ENCODE measurements around the gene IRAG1.

Gene IRAG1

DNA sequence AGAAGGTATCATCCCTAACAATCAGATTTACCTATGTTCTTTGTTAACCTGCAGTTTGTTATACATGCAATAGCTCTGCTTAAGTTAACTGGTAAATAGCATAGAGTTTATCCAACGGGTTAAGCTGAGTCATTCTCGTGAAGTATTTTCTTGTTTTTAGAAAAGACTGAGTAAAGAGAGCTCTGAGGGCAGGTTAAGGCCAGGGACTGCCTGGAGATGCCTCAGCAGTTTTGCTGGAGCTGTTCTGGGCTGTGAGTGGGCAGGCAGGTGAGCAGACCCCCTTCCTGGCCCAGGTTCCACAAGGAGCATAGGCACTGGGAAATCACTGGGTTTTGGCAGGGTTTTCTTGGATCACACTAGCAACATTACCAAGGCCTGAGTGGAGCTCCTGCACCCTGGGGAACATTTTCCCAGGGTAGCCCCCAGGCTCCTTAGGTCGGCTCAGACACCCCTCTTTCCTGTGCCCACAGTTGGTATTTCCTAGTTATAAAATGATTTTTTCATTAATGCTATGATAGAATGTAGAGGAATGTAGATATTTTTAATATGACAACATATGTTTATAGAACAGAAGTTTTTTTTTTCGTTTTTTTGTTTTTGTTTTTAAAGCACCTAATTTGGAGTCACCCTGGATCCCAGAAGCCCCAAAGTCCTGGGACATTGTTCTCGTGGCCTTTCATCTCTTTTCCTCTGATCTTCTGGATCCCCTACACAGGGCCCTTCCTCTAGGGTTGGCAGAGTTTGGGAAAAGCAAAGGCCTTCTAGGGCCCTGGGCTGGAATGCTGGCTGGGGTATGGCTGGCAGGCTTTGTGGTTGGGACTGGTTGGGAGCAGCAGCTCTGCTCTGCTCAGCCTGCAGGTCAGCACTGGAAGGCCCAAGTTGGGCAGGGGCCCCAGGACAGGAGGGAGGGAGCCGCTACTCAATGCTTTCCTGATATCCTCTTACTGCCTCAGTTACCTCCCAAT, 26.7 kb downstream of the IRAG1 start:
- no peak for FAIRE-seq

DNA sequence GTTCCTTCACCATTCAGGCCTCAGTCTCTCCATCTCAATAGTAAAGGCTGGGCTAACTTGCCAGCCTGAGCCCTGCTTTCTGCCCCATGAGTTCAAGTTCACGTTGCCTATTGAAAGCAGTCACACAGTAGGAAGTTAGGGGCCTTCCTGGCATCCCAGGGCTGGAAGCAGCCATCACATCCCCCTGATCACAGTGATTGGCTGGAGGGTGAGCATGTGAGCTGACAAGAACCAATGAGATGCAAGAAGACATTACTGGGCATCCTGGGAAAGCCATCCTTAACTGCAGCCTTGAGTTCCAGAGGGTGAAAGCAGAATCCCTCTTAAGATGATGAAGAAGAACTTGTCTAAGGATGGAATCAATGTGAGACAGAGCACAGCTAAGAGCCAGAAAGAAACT, 29.1 kb downstream of the IRAG1 start:
- no peak for FAIRE-seq

DNA sequence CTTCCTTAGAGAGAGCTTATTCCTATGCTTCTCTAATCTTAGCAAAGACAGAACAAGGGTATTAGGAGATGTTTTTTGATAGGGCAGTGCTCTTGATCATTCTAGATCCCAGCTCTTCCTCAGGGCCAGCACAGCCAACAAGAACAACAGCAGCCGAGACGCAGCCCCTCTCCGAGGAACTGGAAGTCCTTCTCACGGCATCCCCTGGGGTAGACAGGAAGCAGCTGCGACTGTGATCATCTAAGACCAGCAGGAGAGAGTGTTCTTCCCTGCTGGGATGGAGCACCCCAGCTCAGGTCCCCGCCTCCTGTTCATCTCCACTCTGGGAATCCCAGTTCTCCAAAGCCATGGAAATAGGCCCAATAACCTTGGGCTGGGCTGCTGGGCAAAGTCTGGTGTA, 29.6 kb downstream of the IRAG1 start:
- FAIRE-seq, result no peak

DNA sequence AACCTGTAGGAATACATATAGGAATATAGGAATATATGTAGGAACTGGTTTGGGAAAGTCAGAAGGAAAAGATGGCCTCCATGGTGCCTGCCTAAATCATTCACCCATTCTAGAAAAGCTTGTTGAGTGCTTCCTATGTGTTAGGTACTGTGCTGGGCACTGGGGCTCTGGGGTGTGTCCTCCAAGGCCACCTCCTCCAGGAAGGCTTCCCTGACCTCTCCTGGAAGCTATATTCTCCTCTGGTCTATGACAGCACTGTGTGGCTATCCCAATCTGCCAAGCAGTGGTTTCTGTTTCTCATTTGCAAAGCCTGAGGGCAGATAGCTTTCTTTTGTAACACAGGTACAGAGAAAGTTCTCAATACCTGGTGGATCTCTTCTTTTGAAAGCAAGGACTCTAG, 30.2 kb downstream of the IRAG1 start:
- FAIRE-seq, result no peak

DNA sequence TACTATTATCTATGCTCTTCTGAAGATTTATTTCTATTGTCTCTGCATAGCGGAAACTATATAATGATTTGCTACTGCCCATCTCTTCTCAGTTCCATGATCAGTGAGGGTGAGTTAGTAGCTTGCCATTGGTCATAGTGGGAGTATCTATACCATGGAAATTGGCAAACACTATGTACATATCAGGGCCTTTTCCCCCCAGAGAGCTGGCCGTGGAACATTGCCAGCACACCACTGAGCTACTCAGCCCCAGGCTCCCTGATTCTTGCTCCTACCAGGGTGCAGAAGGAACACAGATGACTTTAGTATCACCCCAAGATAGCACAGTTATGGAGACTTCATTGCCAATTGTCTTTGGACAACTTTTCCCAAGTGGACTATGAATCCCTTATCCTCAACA, 33.2 kb downstream of the IRAG1 start:
- FAIRE-seq, result no peak

DNA sequence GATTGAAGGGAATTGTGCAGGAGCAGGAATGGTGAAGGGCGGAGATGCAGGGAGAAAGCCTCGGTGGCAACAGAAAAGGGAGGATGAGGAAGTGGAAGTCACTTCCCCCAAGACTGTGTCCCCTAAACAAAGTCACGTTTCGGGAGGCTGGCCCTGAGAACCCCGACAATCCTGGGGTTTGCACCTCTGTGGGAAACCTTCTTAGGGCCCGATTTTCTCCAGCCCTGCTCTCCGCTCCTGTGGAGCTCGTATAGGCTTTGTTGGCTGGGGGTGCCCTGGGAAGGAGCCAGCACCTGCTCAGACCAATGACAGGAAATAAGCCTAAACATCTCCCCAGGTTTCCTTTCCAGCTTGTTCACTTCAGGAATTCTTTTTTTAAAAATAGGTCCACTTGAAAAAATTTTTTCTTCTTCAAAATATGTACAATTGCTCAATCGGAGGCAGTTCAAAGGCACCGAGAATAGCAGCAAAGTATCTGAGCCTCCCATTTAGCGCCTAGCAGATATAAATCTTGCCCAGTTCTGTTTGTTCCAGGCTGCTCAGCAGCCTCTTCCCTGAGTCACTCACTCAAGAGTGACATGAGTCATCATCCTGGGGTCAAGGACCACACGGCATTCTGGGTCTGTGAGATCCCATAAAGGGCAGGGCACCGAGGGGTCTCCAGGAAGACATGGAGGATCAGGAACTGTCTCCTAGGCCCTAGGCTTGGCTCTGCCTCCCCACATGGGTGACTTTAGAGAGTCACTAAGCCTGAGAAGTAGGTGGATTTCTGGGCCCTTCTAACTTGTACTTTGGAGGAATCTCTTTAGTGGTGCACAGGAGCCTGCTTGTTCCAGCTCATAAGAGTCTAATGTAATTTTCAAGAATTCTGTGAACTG, 34.0 kb downstream of the IRAG1 start:
- no peak for FAIRE-seq

DNA sequence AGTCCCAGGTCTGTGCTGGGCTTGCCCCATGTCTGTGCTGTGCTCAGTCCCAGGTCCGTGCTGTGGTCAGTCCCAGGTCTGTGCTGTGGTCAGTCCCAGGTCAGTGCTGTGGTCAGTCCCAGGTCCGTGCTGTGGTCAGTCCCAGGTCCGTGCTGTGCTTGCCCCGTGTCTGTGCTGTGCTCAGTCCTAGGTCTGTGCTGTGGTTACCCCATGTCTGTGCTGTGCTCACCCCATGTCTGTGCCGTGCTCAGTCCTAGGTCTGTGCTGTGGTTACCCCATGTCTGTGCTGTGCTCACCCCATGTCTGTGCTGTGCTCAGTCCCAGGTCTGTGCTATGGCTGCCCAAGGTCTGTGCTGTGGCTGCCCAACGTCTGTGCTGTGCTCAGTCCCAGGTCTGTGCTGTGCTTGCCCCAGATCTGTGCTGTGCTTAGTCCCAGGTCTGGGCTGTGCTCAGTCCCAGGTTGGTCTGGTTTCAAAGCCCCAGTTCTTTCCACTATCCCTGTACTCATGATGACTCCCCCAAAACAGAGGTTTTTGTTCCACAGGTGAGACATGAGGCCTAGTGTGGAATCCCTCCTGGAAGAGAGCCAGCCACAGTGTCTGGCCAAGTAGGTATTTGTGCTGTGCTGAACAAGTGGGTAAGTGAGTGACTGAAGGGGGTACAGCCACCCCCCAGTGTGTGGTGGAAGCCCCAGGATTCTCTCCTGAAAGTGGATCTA, 34.8 kb downstream of the IRAG1 start:
- FAIRE-seq, result no peak

DNA sequence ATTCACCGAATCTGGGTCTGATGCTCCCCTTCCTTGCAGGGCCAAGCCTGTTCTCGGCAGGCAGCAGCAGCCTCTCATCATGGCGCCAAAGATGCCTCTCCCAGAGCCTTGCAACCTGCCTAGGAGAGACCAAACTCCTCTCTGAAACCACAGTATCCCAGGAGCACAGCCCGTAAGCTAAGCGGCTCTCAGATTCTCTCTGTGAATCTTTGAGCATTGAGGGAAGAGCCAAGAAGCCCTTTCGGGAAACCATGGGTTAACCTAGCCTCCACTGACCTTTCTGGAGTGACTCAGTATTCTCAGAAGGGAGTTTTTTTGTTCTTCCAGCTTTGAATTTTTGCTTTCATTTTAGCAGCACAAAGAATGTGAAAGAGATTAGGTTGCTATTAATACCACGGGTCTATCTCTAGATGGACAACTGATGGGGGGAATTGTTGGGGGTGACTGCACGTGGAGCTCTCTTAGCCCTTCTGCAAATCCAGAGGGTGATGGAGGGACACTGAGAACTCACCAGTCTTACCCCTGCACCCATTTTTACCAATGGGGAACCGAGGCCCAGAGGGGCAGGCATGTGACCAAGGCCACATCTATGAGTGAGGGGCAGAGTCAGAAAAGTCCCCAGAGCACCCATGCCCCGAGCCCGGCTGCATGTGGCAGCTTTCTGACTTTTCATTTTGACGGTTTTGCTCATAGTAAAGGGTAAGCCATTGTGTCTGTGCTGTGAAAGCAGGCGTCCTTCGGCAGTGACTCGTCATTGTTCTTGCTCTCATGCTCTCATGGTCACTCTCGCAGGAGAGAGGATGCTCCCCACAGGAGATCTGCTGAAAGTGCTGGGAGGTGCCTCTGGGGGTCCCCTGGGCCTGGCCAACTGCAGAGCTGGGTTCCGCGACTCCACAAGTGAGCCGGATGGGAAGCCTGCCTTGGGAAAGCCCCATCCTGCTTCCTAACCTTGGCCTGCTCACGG, 36.0 kb downstream of the IRAG1 start:
- no peak for FAIRE-seq

DNA sequence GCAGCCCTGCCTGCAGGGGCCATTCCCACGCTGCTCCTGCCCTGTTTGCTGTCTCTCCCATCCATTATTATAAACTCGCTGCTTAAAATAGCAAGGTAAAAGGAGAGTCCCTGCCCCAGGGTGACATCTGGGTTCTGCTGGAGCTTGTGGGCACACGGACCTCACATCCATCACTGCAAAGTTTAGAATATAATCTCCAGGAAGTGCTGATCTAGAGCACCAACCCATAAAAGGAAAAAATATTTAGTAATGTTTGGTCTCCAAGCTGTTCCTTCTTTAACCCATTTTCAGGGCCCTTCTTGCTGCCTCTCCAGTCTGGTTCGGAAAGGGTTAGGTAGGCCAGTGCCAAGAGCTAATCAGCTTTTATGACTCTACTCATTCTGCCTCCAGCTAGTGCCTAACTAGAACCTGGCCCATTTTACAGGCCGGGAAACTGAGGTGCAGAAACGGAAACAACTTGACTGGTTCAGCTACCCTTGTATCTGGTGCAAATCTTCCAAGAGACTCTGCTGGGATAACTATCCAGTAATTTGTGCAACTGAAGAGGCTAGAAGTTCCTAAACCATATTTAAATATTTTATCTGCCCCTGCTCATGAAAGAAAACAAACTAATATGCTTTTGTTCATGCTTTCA, 37.5 kb downstream of the IRAG1 start:
- FAIRE-seq, result no peak

DNA sequence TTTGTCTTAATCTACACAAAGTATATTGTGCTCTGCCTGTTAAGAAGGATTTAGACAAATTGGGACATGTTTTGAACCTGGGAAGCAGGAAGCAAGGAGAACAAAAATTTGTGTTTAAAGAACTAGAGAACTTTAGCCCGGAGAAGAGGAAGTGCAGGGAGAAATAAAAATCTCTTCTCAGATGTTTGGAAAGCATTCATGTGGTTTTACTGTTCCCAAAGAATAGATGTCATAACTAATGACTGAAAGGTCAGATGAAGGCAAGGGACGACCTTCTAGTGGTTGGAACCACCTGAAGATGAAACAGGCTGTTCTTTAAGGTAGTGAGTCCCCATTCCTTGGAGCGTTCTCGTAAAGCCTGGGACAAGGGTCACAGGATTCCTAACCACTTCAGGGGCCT, 38.3 kb downstream of the IRAG1 start:
- no peak for FAIRE-seq

DNA sequence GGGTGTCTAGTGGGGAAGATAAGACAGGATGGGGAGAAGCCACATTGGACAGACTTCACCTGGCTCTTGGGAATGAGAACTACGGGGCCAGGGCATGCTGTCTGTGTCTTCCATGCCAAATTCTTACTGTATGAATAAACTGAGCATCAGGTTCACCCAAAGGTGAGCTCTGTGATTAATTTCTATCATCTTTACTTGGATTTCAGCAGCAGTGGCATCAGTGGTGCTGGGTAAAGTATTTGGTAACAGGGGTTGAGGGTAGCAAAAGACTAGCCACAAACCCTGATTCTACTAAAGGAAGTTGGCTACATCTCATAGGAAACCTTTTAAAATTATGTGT, 38.8 kb downstream of the IRAG1 start:
- FAIRE-seq, result no peak

DNA sequence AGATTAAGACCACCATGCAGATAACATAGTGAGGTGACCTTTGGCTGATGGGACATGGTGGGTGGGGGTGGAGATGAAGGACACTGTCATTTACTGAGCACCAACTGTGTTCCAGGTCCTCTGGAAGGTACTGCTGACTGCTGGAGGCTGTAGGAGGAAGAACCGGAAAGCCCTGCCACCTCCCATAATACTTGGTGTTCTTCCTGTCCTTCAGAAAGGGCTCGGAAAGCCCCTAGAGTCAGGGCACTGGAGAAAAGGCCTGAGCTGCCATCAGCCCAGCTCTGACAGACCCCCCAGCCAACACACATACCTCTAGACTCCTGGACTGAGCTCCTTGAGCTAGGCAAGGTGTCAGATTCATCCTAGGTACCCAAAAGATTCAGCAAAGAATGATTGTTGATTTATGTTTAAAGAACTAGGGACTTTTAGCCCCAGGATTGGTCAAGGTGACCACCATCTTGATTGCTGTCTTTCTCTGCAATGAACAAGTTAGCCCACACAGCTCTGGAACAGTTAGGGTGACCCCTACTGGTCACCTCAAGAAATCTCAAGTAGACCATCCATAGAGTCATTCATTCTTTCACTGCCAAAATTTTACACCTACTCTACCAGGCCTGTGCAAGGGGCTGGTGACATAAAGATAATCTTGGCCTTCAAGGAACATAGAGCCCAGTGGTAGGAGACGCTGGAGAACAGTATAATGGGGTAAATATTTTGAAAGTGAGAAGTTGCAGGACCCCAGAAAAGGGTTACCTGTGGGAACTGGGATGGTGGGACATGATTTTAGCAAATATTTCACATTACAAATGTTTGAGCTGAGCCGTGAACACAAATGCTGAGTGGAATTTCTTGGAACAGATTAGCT, 39.4 kb downstream of the IRAG1 start:
- FAIRE-seq, result no peak

DNA sequence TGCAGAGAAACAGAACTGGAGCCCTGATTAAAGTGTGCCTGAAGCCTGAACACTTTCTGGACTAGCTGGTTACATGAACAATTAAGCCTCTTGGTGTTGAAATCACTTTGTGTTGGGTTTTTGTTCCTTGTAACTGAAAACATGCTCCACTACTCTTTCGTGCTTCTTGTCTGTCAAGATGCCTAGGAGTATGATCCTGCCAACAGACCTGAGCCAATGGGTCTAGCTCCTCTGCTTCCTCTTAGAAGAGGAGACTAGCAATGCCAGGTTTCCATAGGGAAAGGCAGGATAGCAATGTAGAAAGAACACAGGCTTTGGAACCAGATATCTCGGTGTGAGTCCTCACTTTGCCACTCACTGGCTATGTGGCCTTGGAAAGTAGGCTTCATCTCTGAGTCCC, 40.3 kb downstream of the IRAG1 start:
- no peak for FAIRE-seq

DNA sequence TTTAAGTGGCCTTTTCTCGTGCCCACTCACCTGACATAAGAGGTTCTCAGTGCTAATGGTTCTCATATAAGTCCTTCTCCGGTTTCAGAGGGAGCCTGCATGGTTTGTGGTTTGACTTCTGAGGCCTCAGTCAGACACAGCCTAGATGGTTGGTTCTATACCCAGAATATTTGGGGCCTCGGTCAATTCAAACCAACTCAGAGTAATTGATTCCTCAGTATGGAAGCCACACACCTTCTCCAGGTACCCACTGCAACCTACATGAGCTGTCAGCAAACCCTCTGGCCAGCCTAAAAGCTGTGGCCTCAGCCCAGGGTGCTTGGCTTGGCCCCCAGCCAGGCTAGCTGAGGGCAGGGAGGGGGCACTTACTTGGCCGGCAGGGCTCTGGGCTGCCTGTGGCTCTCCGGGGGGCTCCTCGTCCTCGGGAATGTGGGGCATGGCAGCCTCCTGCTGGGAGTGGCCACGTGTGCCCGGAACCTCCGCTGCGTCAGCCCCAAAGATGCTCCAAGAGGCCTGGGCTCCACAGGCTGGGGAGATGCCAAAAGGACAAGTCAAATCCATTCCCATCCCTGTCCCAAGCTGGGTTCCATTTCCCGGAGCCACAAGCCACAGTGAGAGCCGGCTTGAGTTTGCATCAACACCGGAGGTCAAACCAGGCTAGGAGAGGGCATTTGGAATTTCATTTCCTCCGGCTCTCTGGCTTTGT, 41.7 kb downstream of the IRAG1 start:
- FAIRE-seq, result no peak

DNA sequence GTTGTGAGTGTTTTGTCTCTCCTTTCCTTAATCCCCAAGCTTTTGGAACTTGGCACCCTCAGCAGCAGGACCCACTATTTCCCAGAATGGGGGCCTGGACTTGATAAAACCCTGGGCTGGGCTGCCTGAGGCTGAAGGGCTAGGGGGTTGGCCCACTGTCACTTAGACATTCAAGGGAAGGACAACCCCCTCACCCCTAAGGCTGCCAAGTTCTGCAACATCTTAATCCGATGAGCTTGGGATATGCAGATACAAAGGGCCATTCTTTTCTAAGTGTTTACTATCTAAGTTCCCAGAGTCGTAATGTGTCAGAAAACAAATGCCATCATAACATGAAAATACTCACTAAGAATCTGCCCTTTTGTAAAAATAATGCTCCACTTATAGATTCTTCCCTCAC, 42.9 kb downstream of the IRAG1 start:
- FAIRE-seq, result no peak

DNA sequence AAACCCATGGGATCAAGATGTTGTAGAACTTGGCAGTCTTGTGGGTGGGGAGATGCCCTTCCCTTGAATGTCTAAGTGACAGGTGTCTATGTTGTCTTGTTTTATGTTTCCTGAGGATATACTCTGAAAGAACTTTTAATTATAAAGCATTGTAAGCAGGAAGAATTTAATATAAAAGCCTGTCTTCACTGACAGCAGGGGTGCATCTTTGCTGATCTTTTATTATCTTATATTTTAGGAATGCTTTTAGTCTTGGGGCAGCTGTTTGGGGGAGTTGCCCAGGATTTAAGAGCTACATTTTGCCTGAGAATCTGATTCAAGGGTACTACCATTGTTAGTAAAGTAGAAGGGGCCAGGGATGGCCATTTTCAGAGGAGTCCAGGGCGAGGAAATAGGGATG, 43.4 kb downstream of the IRAG1 start:
- no peak for FAIRE-seq

DNA sequence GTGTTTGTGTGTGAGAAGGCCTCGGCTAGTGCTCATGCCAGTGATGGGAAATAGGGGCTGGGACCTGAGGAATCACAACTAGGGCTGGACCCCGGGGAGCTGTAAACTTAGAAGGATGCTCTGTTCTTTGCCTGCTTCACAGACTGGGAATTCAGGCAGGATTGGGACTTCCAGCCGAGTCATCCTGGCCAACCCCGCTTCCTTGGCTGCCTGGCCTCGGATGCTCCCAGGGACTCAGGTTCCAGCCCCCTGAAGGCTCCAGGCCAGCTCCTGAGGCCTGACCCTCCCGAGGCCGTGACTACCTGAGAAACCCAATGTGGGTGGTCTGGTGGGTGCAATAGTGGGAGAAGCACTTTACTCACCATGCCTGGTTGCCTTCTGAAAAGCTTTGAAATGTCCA, 44.7 kb downstream of the IRAG1 start:
- FAIRE-seq, result no peak

DNA sequence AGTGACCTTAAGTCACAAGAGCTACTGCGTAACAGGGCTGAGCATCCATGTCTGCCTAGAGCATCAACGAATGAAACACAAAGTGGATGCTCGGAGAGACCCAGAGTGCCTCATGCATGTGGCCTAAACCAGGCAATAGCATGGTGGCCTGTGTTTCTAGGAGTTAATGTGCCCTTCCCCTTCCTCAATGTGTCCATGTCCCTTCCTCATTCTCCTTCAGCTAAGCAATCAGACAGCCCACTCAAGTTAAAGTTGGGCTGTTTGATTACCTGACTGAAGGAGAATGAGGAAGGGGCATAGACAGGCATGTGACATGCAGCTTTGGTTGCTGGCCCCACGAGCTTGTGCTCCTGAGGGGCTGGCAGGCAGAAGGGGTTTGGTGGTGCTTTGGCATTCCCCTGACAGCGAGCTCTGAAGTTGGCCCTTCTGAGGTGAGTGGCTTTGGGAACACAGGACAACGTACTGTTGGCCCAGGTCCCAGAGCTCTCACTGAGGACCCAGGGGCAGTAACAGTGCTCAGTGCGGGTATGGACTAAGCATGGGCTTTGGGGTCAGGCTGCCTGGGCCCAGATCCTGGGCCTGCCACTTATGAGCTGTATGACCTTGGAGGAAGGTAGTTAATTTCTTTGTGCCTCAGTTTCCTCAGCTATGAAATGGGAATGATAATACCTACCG, 46.7 kb downstream of the IRAG1 start:
- no peak for FAIRE-seq

DNA sequence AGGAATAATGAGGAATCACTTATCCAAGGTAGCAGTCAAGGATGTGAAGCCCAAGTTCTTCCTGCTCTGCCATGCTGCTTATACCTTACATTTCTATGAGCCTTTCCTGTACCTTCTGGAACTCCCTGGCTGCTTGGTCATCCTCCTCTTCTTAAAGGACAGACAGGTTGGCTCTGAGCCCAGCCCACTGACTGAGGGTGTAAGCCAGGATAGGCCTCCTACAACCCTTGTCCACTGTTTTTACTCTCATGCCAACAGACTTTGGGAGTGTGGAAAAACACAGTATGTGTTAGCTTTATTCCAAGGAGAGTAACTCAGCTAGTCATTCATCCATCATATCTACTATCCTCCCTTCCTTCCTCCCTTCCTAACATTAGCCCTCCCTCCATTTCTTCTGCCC, 47.5 kb downstream of the IRAG1 start:
- FAIRE-seq, result no peak

Data from colon (tissue), 2 donors.